ENCODE data around the gene ATXN1. TPM values are rescaled to one million over a fixed set of nuclear protein-coding genes. Genes with fewer than 3 reads are reported as not detected.

The ATXN1 gene
- total RNA-seq, 1 donor from 2014 or later: 71.2 TPM

DNA sequence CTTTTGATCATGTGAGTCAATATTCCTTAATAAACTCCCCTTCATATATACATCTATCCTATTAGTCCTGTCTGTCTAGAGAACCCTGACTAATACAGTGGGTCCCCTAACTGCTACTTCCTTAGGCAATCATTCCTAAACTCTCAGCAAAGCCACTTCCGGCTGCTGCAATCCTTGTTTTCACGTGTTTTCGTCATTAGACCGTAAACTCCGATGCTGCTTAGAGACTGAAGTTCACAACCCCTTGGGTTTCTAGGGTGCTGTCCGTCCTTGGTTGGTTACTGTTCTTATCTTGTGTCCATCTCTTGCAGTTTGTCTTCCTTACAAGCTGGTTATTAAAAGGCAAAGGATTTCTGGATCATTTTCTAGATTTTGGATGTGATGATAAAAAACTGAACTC is 416.5 kb downstream of the ATXN1 start:
- H3K4me1 ChIP-seq: peaks cover 17% of the 10 kb centered on the region
- no peak overlapping the region for H3K4me3 ChIP-seq
- ATAC-seq: no peak
- H3K36me3 ChIP-seq: no peaks in the 10 kb centered on the region
- H3K9me3 ChIP-seq: no peaks in the 10 kb centered on the region
- intact Hi-C loops (cut with DNase I): no loop called here
- peak overlapping the region; percentile 3 for H3K27ac ChIP-seq
- TF ChIP-seq, protein P1, sequence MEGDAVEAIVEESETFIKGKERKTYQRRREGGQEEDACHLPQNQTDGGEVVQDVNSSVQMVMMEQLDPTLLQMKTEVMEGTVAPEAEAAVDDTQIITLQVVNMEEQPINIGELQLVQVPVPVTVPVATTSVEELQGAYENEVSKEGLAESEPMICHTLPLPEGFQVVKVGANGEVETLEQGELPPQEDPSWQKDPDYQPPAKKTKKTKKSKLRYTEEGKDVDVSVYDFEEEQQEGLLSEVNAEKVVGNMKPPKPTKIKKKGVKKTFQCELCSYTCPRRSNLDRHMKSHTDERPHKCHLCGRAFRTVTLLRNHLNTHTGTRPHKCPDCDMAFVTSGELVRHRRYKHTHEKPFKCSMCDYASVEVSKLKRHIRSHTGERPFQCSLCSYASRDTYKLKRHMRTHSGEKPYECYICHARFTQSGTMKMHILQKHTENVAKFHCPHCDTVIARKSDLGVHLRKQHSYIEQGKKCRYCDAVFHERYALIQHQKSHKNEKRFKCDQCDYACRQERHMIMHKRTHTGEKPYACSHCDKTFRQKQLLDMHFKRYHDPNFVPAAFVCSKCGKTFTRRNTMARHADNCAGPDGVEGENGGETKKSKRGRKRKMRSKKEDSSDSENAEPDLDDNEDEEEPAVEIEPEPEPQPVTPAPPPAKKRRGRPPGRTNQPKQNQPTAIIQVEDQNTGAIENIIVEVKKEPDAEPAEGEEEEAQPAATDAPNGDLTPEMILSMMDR (IDR thresholded peaks at IDR 0.05): no peak
- no peaks in the 10 kb centered on the region for H3K27me3 ChIP-seq
- no peak for DNase-seq

DNA sequence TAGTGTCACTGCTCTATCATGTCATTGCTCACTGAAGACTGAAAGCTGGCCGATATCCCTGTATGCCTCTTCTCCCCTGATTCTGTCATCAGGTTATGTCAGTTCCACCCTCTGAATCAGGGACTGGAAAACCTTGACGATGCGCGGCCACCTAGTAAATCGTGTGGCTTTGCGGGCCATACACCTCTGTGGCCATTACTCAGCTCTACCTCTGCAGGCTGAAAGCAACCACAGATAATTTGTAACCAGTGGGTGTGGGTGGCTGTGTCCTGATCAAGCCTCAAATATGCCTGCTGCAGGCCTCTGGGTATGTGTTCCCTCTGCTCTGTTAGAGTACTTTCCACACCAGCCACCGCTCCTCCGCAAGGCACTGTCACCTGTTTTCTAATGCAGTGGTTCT is 417.7 kb downstream of the ATXN1 start:
- Histone ChIP-seq H3K36me3 (no peaks in the 10 kb centered on the region), H3K27me3 (no peaks in the 10 kb centered on the region), H3K27ac (no peak overlapping the region), H3K4me3 (no peak overlapping the region), H3K4me1 (peaks cover 24% of the 10 kb centered on the region), H3K9me3 (no peaks in the 10 kb centered on the region)
- DNase-seq (no peak), ATAC-seq (no peak)
- intact Hi-C loops (cut with DNase I): no loop called here
- TF ChIP-seq, protein P1 (IDR thresholded peaks at IDR 0.05): no peak

DNA sequence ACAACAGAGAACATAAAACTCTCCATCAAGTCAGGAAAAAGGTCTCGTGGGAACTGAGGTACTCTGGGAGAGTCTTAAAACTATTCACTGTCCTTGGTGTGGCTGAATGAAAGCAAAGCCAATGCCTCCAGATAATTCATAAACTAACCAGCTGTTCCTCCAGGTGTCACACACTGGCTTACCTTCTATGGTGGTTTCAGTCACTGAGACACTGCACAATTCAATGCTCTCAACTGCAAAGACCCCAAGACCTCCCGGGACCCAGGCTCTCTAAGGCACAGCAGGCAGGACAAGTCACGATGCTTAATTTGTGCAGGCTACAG is 422.0 kb downstream of the ATXN1 start:
- H3K9me3 ChIP-seq: no peaks in the 10 kb centered on the region
- peaks cover 35% of the 10 kb centered on the region for H3K4me1 ChIP-seq
- no peak overlapping the region for H3K4me3 ChIP-seq
- TF ChIP-seq, protein P1 (IDR thresholded peaks at IDR 0.05): no peak
- ATAC-seq (no peak), DNase-seq (no peak)
- H3K27me3 ChIP-seq: no peaks in the 10 kb centered on the region
- no peak overlapping the region for H3K27ac ChIP-seq
- intact Hi-C loops (cut with DNase I): loop anchor here (10.0 kb wide), 1 partner anchor 426 kb away; the partner anchor contains the start of gene ATXN1
- H3K36me3 ChIP-seq: no peaks in the 10 kb centered on the region

DNA sequence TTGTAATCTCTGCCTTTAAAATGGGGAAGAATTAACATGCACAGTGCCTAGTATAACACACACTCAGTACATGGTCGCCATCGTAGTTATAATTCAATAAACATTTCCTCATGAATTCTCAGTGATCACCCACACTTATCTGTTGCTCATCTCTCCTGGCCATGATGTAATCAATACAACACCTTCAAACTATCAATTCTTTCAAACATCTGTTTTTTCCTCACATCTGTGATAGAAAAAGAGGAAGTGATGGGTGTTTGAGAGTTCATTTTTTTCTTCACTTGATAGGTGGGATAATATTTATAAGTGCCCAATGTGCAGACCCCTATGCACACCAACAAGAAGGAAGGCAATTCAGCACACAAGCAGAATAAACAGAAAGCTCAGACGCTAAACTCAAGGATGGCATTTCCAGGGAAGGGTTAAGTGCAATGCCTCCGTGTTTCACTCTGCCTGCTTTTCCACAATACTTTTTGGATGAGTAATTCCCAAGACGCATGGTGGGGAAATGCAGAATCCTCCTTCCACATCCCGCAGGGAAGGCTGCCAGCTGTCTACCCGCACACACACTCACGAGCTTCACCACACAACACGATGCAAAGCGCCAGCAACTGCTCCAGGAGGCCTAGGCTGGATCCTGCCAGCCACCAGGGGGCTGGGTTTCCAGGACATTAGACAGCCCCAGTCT is 422.5 kb downstream of the ATXN1 start:
- H3K4me1 ChIP-seq: peaks cover 37% of the 10 kb centered on the region
- H3K27ac ChIP-seq: no peak overlapping the region
- DNase-seq (peak; percentile 68), ATAC-seq (peak; percentile 40)
- intact Hi-C loops (cut with DNase I): loop anchor here (10.0 kb wide), 1 partner anchor 426 kb away; the partner anchor contains the start of gene ATXN1
- H3K9me3 ChIP-seq: no peaks in the 10 kb centered on the region
- H3K4me3 ChIP-seq: no peak overlapping the region
- H3K27me3 ChIP-seq: no peaks in the 10 kb centered on the region
- TF ChIP-seq, protein P1 (IDR thresholded peaks at IDR 0.05): peak; percentile 35
- no peaks in the 10 kb centered on the region for H3K36me3 ChIP-seq

DNA sequence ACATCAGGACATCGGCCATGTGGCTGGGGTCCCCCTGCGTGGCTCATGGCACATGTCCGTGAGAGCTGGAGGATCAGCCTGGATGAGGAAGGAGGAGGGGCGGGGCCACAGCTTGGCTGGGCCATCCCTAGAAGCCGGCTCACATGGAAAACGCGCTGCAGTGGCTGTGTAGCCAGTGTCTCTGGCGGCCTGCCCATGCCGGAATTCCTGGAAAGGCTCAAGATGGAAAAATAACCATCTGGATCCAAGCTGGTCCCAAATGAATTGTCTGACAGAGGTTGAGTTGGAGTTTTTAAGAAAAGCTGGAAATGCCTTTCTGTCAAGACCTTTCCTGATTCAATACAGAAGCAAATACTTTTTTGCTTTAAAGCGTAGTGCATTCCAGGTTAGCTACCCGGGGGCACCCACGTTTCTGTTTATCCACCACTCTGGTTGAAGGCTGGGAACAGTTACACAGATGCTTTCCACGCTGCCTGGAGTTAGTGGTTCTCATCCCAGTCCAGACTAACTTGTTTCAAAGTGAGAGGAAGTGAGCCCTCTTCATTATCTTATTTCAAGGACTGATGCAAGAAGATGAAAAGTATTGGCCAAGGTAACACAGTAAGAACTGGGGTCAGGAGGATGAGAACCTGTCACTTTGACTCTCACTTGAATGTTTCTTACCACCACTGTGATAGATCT is 423.8 kb downstream of the ATXN1 start:
- peaks cover 40% of the 10 kb centered on the region for H3K4me1 ChIP-seq

More for the DNA sequence above, 423.8 kb downstream of the ATXN1 start:
- no peak overlapping the region for H3K4me3 ChIP-seq
- H3K27ac ChIP-seq: no peak overlapping the region
- no peaks in the 10 kb centered on the region for H3K27me3 ChIP-seq
- no peaks in the 10 kb centered on the region for H3K36me3 ChIP-seq
- ATAC-seq (peak; percentile 59), DNase-seq (peak; percentile 79)
- no peaks in the 10 kb centered on the region for H3K9me3 ChIP-seq
- TF ChIP-seq, protein P1 (IDR thresholded peaks at IDR 0.05): no peak
- intact Hi-C loops (cut with DNase I): loop anchor here (10.0 kb wide), 1 partner anchor 427 kb away; the partner anchor contains the start of gene ATXN1

Measured in upper lobe of right lung (tissue), 1 donor.